ENCODE measurements around the gene RNF207. TPM values are rescaled to one million over a fixed set of nuclear protein-coding genes. Genes with fewer than 3 reads are reported as not detected.

Gene RNF207
- total and polyA plus RNA-seq, 4 donors = 3.3 to 13.7 (median 5.8) TPM

GRCh38 chr1:6252374-6252710 lies 46.4 kb downstream of the RNF207 start:
- WGBS = 90% methylated on average over 4 of the region's 4 CpGs
- H3K4me1 ChIP-seq (ENCODE audit: control insufficient read depth in 4 of 4, insufficient read depth in 4 of 4, low read length in 3 of 4) = peaks cover 0 to 15% (median 5%) of the 10 kb centered on the region in 4 donors
- H3K27ac ChIP-seq (ENCODE audit: low read depth in 1 of 2, low read length in 2 of 2) = no peak overlapping the region
- no peaks in the 10 kb centered on the region for H3K36me3 ChIP-seq (ENCODE audit: control insufficient read depth in 4 of 4, insufficient read depth in 3 of 4, low read depth in 1 of 4, low read length in 3 of 4)
- peaks cover 0 to 5% (median 2%) of the 10 kb centered on the region in 4 donors for H3K27me3 ChIP-seq (ENCODE audit: control insufficient read depth in 4 of 4, insufficient read depth in 4 of 4, low read length in 3 of 4)
- TF ChIP-seq TAF1 (conservative IDR thresholded peaks at IDR 0.05) = no peak
- TF ChIP-seq RXRA (IDR thresholded peaks at IDR 0.05) = no peak
- no peak overlapping the region for H3K4me3 ChIP-seq (ENCODE audit: low read depth in 1 of 3, low read length in 3 of 3)
- DNase-seq (ENCODE audit: low spot score) = no peak
- no peak overlapping the region for H3K9ac ChIP-seq (ENCODE audit: low read depth in 1 of 2, low read length in 2 of 2)
- H3K9me3 ChIP-seq (ENCODE audit: control insufficient read depth in 4 of 4, low read length in 3 of 4) = no peaks in the 10 kb centered on the region

GRCh38 chr1:6253380-6253779 lies 47.5 kb downstream of the RNF207 start:
- 96% methylated on average over 9 of the region's 9 CpGs for WGBS
- peaks cover 0 to 15% (median 5%) of the 10 kb centered on the region in 4 donors for H3K4me1 ChIP-seq (ENCODE audit: control insufficient read depth in 4 of 4, insufficient read depth in 4 of 4, low read length in 3 of 4)
- no peaks in the 10 kb centered on the region for H3K9me3 ChIP-seq (ENCODE audit: control insufficient read depth in 4 of 4, low read length in 3 of 4)
- no peak overlapping the region for H3K9ac ChIP-seq (ENCODE audit: low read depth in 1 of 2, low read length in 2 of 2)
- no peak overlapping the region for H3K4me3 ChIP-seq (ENCODE audit: low read depth in 1 of 3, low read length in 3 of 3)
- H3K27me3 ChIP-seq (ENCODE audit: control insufficient read depth in 4 of 4, insufficient read depth in 4 of 4, low read length in 3 of 4) = peaks cover 0 to 5% (median 2%) of the 10 kb centered on the region in 4 donors
- no peak for DNase-seq (ENCODE audit: low spot score)
- H3K36me3 ChIP-seq (ENCODE audit: control insufficient read depth in 4 of 4, insufficient read depth in 3 of 4, low read depth in 1 of 4, low read length in 3 of 4) = no peaks in the 10 kb centered on the region
- no peak overlapping the region for H3K27ac ChIP-seq (ENCODE audit: low read depth in 1 of 2, low read length in 2 of 2)
- TF ChIP-seq HNF4A (conservative IDR thresholded peaks at IDR 0.05) (no peak), TAF1 (conservative IDR thresholded peaks at IDR 0.05) (no peak), RXRA (IDR thresholded peaks at IDR 0.05) (no peak), NR2F2 (IDR thresholded peaks at IDR 0.05) (no peak), EGR1 (IDR thresholded peaks at IDR 0.05; ENCODE audit: low read depth in 2 of 2) (no peak), ZBTB33 (IDR thresholded peaks at IDR 0.05) (no peak), RAD21 (IDR thresholded peaks at IDR 0.05) (no peak), FOXA2 (IDR thresholded peaks at IDR 0.05) (no peak), ATF3 (IDR thresholded peaks at IDR 0.05) (no peak)

GRCh38 chr1:6254691-6255090 lies 48.8 kb downstream of the RNF207 start:
- H3K27me3 ChIP-seq (ENCODE audit: control insufficient read depth in 4 of 4, insufficient read depth in 4 of 4, low read length in 3 of 4) = peaks cover 0 to 5% (median 2%) of the 10 kb centered on the region in 4 donors
- peaks cover 1 to 20% (median 13%) of the 10 kb centered on the region in 4 donors for H3K4me1 ChIP-seq (ENCODE audit: control insufficient read depth in 4 of 4, insufficient read depth in 4 of 4, low read length in 3 of 4)
- DNase-seq (ENCODE audit: low spot score) = no peak
- TF ChIP-seq ATF3 (IDR thresholded peaks at IDR 0.05) (no peak), FOXA1 (IDR thresholded peaks at IDR 0.05) (no peak), RXRA (IDR thresholded peaks at IDR 0.05) (no peak), YY1 (IDR thresholded peaks at IDR 0.05) (no peak), HNF4G (IDR thresholded peaks at IDR 0.05) (no peak), HNF4A (conservative IDR thresholded peaks at IDR 0.05) (no peak), FOXA2 (IDR thresholded peaks at IDR 0.05) (no peak), EGR1 (IDR thresholded peaks at IDR 0.05; ENCODE audit: low read depth in 2 of 2) (no peak), GABPA (IDR thresholded peaks at IDR 0.05 in 1 of 2, conservative IDR thresholded peaks at IDR 0.05 in 1 of 2) (no peak), REST (IDR thresholded peaks at IDR 0.05) (no peak), MAX (IDR thresholded peaks at IDR 0.05) (no peak), JUND (IDR thresholded peaks at IDR 0.05) (no peak), TAF1 (conservative IDR thresholded peaks at IDR 0.05) (no peak), RAD21 (IDR thresholded peaks at IDR 0.05) (no peak), ZBTB33 (IDR thresholded peaks at IDR 0.05) (no peak), SP1 (IDR thresholded peaks at IDR 0.05) (no peak)
- 94% methylated on average over 16 of the region's 16 CpGs for WGBS
- H3K36me3 ChIP-seq (ENCODE audit: control insufficient read depth in 4 of 4, insufficient read depth in 3 of 4, low read depth in 1 of 4, low read length in 3 of 4) = no peaks in the 10 kb centered on the region
- H3K9me3 ChIP-seq (ENCODE audit: control insufficient read depth in 4 of 4, low read length in 3 of 4) = no peaks in the 10 kb centered on the region
- H3K9ac ChIP-seq (ENCODE audit: low read depth in 1 of 2, low read length in 2 of 2) = no peak overlapping the region
- H3K27ac ChIP-seq (ENCODE audit: low read depth in 1 of 2, low read length in 2 of 2) = no peak overlapping the region
- no peak overlapping the region for H3K4me3 ChIP-seq (ENCODE audit: low read depth in 1 of 3, low read length in 3 of 3)
